Epithelial cell of proximal tubule (primary cell): ENCODE measurements around the gene B9D2. TPM values are rescaled to one million over a fixed set of nuclear protein-coding genes. Genes with fewer than 3 reads are reported as not detected.
"Not testable (repeated sequence)": the region's sequence is repeated elsewhere in the genome, so short reads cannot be mapped to it uniquely, and the experiment has no call there.

Source experiments
- DNase-seq: peaks from one replicate; pipeline ENCODE4 v3.0.0-alpha.2; 2011; ENCODE audit warnings: low read depth
- H3K4me3 ChIP-seq: 2 replicates; pipeline ENCODE4 v1.5.1; 2011; ENCODE audit warnings: low read depth, mild to moderate bottlenecking, low read length
- CTCF ChIP-seq: conservative IDR thresholded peaks from 2 replicates; pipeline ENCODE4 v1.5.1; 2012; ENCODE audit warnings: low read depth, mild to moderate bottlenecking, low read length
- total RNA-seq: library from RNA; depleted of rRNA; stranded (reverse); fragments of >200 nt; gene quantifications from 2 replicates; pipeline ENCODE4 v1.2.3, GENCODE V29; 2015

B9D2 gene
- 5.3 and 22.9 TPM in 2 replicates for total RNA-seq

GRCh38 chr19:41363753-41364523 lies at the start of gene B9D2:
Gene B9D2 (minus strand): TSS chr19:41364149. CDS start chr19:41363519, 630 bp downstream.
- no peak for TF ChIP-seq CTCF
- peak within 1 kb of the TSS; percentile 67 for H3K4me3 ChIP-seq
- DNase-seq, result peak; percentile 85

- DNase-seq, result no peak
- no peak for TF ChIP-seq CTCF
These were observed 49.0 kb upstream of the B9D2 start for GRCh38 chr19:41412953-41413352.

GRCh38 chr19:41411968-41412265 lies 48.0 kb upstream of the B9D2 start:
- H3K4me3 ChIP-seq, result no peak overlapping the region
- TF ChIP-seq CTCF, result no peak
- no peak for DNase-seq

More at GRCh38 chr19:41412953-41413352, 49.0 kb upstream of the B9D2 start:
- H3K4me3 ChIP-seq, result no peak overlapping the region

GRCh38 chr19:41411100-41411967 lies 47.4 kb upstream of the B9D2 start:
- TF ChIP-seq CTCF, result no peak
- H3K4me3 ChIP-seq, result no peak overlapping the region
- no peak for DNase-seq

GRCh38 chr19:41410336-41411054 lies 46.5 kb upstream of the B9D2 start:
- no peak for TF ChIP-seq CTCF
- H3K4me3 ChIP-seq, result no peak overlapping the region

GRCh38 chr19:41409288-41409687 lies 45.3 kb upstream of the B9D2 start:
- no peak for TF ChIP-seq CTCF
- DNase-seq, result peak; percentile 40
- H3K4me3 ChIP-seq, result no peak overlapping the region

More at GRCh38 chr19:41410336-41411054, 46.5 kb upstream of the B9D2 start:
- DNase-seq, result no peak

GRCh38 chr19:41408846-41409245 lies 44.9 kb upstream of the B9D2 start:
- H3K4me3 ChIP-seq, DNase-seq: not testable (repeated sequence)
